ENCODE measurements around the gene TBL1XR1.

DNA sequence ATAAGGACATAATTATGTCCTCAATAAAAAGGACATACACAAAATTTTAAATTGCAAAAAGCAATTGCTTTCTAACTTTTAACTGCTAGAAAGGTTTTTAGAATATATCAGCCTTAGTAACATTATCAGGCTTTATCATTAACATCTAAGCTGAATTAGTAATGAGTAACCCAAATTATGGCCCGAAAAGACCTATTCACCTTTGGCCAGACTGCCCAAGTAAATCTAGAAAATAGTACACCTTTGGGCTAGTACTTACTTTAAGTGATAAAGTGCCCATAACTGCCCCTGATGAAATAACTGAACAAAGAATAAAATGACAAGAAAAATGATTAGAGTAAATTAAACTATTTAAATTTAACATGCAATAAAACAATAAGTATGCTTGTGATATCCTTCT lies 117.2 kb downstream of the TBL1XR1 start:
- TF ChIP-seq SIN3A (IDR thresholded peaks at IDR 0.05; ENCODE audit: low read depth) (no peak), ZFX (IDR thresholded peaks at IDR 0.05) (no peak), CTCF (IDR thresholded peaks at IDR 0.05 in 2 of 3, conservative IDR thresholded peaks at IDR 0.05 in 1 of 3; ENCODE audit: borderline replicate concordance in 1 of 3, insufficient read depth in 1 of 3, low read depth in 2 of 3, low read length in 2 of 3) (no peak), ELF1 (IDR thresholded peaks at IDR 0.05; ENCODE audit: borderline replicate concordance, low read depth) (no peak)

Data from HCT116 (cell line).